ENCODE data around the gene CROCC2. TPM values are rescaled to one million over a fixed set of nuclear protein-coding genes. Genes with fewer than 3 reads are reported as not detected.
A peak's percentile ranks its signal among the peaks of the same experiment; 100 is the strongest.

CROCC2 gene
- total and polyA plus RNA-seq, 2 of the 13 experiments (the other 11 are each of a cell fraction or from before 2014, with no cell fraction given), result not detected

- TF ChIP-seq MXI1 (IDR thresholded peaks at IDR 0.05; ENCODE audit: borderline replicate concordance, low read depth, low read length), result peak; percentile 67; the same call in 1 of the 3 replicates
- TF ChIP-seq TFAP4 (IDR thresholded peaks at IDR 0.05; ENCODE audit: borderline replicate concordance, low read depth), result 0 out of 2 replicates have a peak, but pooled peaks have one; percentile 42
- TF ChIP-seq ZNF383 (CRISPR knock-in tag; IDR thresholded peaks at IDR 0.05; ENCODE audit: borderline replicate concordance), result no peak
- TF ChIP-seq PHB2 (IDR thresholded peaks at IDR 0.05; ENCODE audit: partially characterized antibody), result no peak
- peak; percentile 43; the same call in 1 of the 2 replicates for TF ChIP-seq SPEN (CRISPR knock-in tag; IDR thresholded peaks at IDR 0.05; ENCODE audit: low read depth)
Measured at GRCh38 chr2:240906141-240906910, at the start of gene CROCC2 (continued).

GRCh38 chr2:240857039-240858008, 48.8 kb upstream of the CROCC2 start:
- peak; percentile 100 for FAIRE-seq
- peak; percentile 94 for DNase-seq (ENCODE audit: low spot score)
- ChIA-PET POLR2A (interaction anchor here (0.8 to 3.0 kb wide), 22 partner anchors 9 to 457 kb away, joined by 3 to 83 read pairs (median 5); partner anchors contain the start of genes AGXT, MAB21L4, MTERF4 and PASK), CTCF (ENCODE audit: low intra/inter-chr PET ratio, low total read pairs) (interaction anchor here (1.0 to 2.8 kb wide), 5 partner anchors 17 to 133 kb away, joined by 3 to 25 read pairs (median 11); no protein-coding TSS in a partner anchor)
- Histone ChIP-seq H3K4me3 (replicated peaks in 1 of 3; ENCODE audit: insufficient read depth in 1 of 3, low read depth in 2 of 3, low read length in 3 of 3) (peak overlapping the region; percentile 9 to 63 (median 14); a peak in 3 of 6 replicates), H2AFZ (ENCODE audit: low read length) (no peak overlapping the region), H3K36me3 (replicated peaks in 1 of 2; ENCODE audit: control insufficient read depth in 1 of 2, insufficient read depth in 2 of 2, low read length in 2 of 2) (no peaks in the 10 kb centered on the region), H3K4me1 (ENCODE audit: insufficient read depth, low read length) (peaks cover 49% of the 10 kb centered on the region), H3K9me3 (ENCODE audit: low read length) (no peaks in the 10 kb centered on the region), H3K9ac (ENCODE audit: insufficient read depth, low read depth, low read length) (peak overlapping the region; percentile 62), H3K79me2 (ENCODE audit: insufficient read depth, low read length) (no peaks in the 10 kb centered on the region), H4K20me1 (ENCODE audit: insufficient read depth, low read length) (no peaks in the 10 kb centered on the region), H3K27ac (ENCODE audit: extremely low read length, insufficient read depth, low read length) (peak overlapping the region; percentile 88), H3K4me2 (ENCODE audit: low read depth, low read length) (peak overlapping the region; percentile 90), H3K27me3 (ENCODE audit: control insufficient read depth in 1 of 2, insufficient read depth in 2 of 2, low read length in 2 of 2) (peaks cover 3 to 14% of the 10 kb centered on the region in 2 experiments; a peak in 2 of 5 replicates)
- in situ Hi-C loops (cut with HindIII; ENCODE audit: extremely low pct_ligation_motif_present, low pct_unique_long_range_greater_than_20kb), result loop anchor here (5.0 to 25.0 kb wide), 2 partner anchors 45 to 780 kb away; partner anchors contain the start of genes ATG4B and THAP4
- WGBS (ENCODE audit: low lambda C conversion rate), result 8% methylated on average over 12 of the region's 21 CpGs
- peak; percentile 90 for ATAC-seq
- intact Hi-C loops (cut with micrococcal nuclease; ENCODE audit: unreplicated experiment), result loop anchor here (1.0 to 10.0 kb wide), 4 partner anchors 17 to 367 kb away; no protein-coding TSS in a partner anchor
- TSS peak; percentile 98 for BruUV-seq (replicated peaks)
- TF ChIP-seq TOE1 (CRISPR knock-in tag; IDR thresholded peaks at IDR 0.05) (peak; percentile 64; the same call in 1 of the 2 replicates), IKZF4 (CRISPR knock-in tag; IDR thresholded peaks at IDR 0.05; ENCODE audit: borderline replicate concordance, low read depth, not compliant biosample characterization) (peak; percentile 94), HNRNPUL1 (IDR thresholded peaks at IDR 0.05; ENCODE audit: low read depth, low read length) (no peak), SP4 (CRISPR knock-in tag; IDR thresholded peaks at IDR 0.05) (peak; percentile 79; the same call in 1 of the 2 replicates), AKNA (CRISPR knock-in tag; IDR thresholded peaks at IDR 0.05; ENCODE audit: borderline replicate concordance) (no peak), ATF4 (CRISPR knock-in tag; IDR thresholded peaks at IDR 0.05) (peak; percentile 81 to 99; a peak in 3 of 4 replicates)

All from HepG2 (cell line).